CD14-positive monocyte (primary cell): ENCODE results near the gene RAB25. TPM values are rescaled to one million over a fixed set of nuclear protein-coding genes. Genes with fewer than 3 reads are reported as not detected.

Experiments
- DNase-seq, 3 donors: peaks; one replicate each; pipeline ENCODE4 v3.0.0-alpha.2; 2011 to 2022
- H2AFZ ChIP-seq: 2 replicates; pipeline ENCODE4 v1.6.0; 2012; ENCODE audit warnings: mild to moderate bottlenecking, low read depth, low read length, inconsistent platforms; ENCODE audit not compliant: insufficient read depth, poor library complexity, severe bottlenecking
- H3K27ac ChIP-seq, 2 donors: 1 replicate in 1 of 2; 2 replicates in 1 of 2; pipeline ENCODE4 v1.5.1; 2012 to 2013; ENCODE audit warnings: low read length in 2 of 2, control low read depth in 1 of 2, inconsistent platforms in 1 of 2, low read depth in 1 of 2, mild to moderate bottlenecking in 1 of 2
- H3K27me3 ChIP-seq, 2 donors: one replicate each; pipeline versions ENCODE4 v1.6.0 to v1.6.1; 2011 to 2013; ENCODE audit warnings: low read length in 2 of 2; ENCODE audit not compliant: control insufficient read depth in 2 of 2, insufficient read depth in 2 of 2
- H3K36me3 ChIP-seq, 2 donors: replicated peaks in 1 of 2; 1 replicate in 1 of 2; 2 replicates in 1 of 2; pipeline versions ENCODE4 v1.5.1 to v1.6.1; 2012 to 2013; ENCODE audit warnings: low read length in 2 of 2, control low read depth in 1 of 2, inconsistent platforms in 1 of 2, mild to moderate bottlenecking in 1 of 2; ENCODE audit not compliant: insufficient read depth in 2 of 2, control insufficient read depth in 1 of 2
- H3K4me1 ChIP-seq, 2 donors: 1 replicate in 1 of 2; 2 replicates in 1 of 2; pipeline versions ENCODE4 v1.5.1 to v1.6.1; 2012 to 2013; ENCODE audit warnings: low read length in 2 of 2, control low read depth in 1 of 2, inconsistent platforms in 1 of 2, mild to moderate bottlenecking in 1 of 2, moderate library complexity in 1 of 2; ENCODE audit not compliant: insufficient read depth in 2 of 2, control insufficient read depth in 1 of 2
- H3K4me2 ChIP-seq: replicated peaks from 2 replicates; pipeline ENCODE3; 2012; ENCODE audit warnings: low read length, moderate library complexity, mild to moderate bottlenecking; ENCODE audit not compliant: poor library complexity, severe bottlenecking; ENCODE audit errors: extremely low read depth
- H3K4me3 ChIP-seq, 3 experiments: fragments of 200-600 bp in 1 of 3; sonication (generic) in 1 of 3; replicated peaks in 1 of 3; 1 replicate in 2 of 3; 2 replicates in 1 of 3; pipeline ENCODE4 v1.5.1; 2011 to 2013; ENCODE audit warnings: low read length in 3 of 3, mild to moderate bottlenecking in 3 of 3, control low read depth in 2 of 3, low read depth in 2 of 3, inconsistent platforms in 1 of 3, moderate library complexity in 1 of 3
- H3K79me2 ChIP-seq: 2 replicates; pipeline ENCODE4 v1.6.0; 2012; ENCODE audit warnings: mild to moderate bottlenecking, control low read depth, inconsistent platforms, low read length, moderate library complexity; ENCODE audit not compliant: insufficient read depth
- H3K9ac ChIP-seq: 2 replicates; pipeline ENCODE4 v1.6.0; 2017; ENCODE audit warnings: low read length, mild to moderate bottlenecking; ENCODE audit not compliant: insufficient read depth, poor library complexity, severe bottlenecking
- H3K9me3 ChIP-seq, 2 donors: replicated peaks in 1 of 2; 1 replicate in 1 of 2; 2 replicates in 1 of 2; pipeline versions ENCODE4 v1.5.1 to v1.6.1; 2012 to 2013; ENCODE audit warnings: low read length in 2 of 2, control low read depth in 1 of 2; ENCODE audit not compliant: control insufficient read depth in 1 of 2, insufficient read depth in 1 of 2
- H4K20me1 ChIP-seq: 2 replicates; pipeline ENCODE4 v1.6.0; 2012; ENCODE audit warnings: mild to moderate bottlenecking, low read length, control low read depth, moderate library complexity; ENCODE audit not compliant: insufficient read depth
- H3K27ac Mint-ChIP-seq, 7 donors: one replicate each; pipeline ENCODE4 v1.8.0; 2020; ENCODE audit warnings: mild to moderate bottlenecking in 7 of 7, mixed read lengths in 7 of 7, moderate library complexity in 6 of 7, inconsistent platforms in 2 of 7
- H3K27me3 Mint-ChIP-seq, 3 donors: one replicate each; pipeline ENCODE4 v1.8.0; 2021 to 2022; ENCODE audit warnings: low read depth in 3 of 3, mild to moderate bottlenecking in 3 of 3, mixed read lengths in 3 of 3, moderate library complexity in 3 of 3, inconsistent platforms in 1 of 3
- H3K36me3 Mint-ChIP-seq, 2 donors: one replicate each; pipeline ENCODE4 v1.8.0; 2020; ENCODE audit warnings: mixed read lengths in 2 of 2, inconsistent platforms in 1 of 2, mild to moderate bottlenecking in 1 of 2
- H3K4me1 Mint-ChIP-seq: one replicate; pipeline ENCODE4 v1.8.0; 2020; ENCODE audit warnings: mild to moderate bottlenecking, mixed read lengths
- H3K4me3 Mint-ChIP-seq, 2 donors: one replicate each; pipeline ENCODE4 v1.8.0; 2020; ENCODE audit warnings: mild to moderate bottlenecking in 2 of 2, mixed read lengths in 2 of 2, moderate library complexity in 1 of 2
- H3K9me3 Mint-ChIP-seq, 7 donors: one replicate each; pipeline ENCODE4 v1.8.0; 2020 to 2022; ENCODE audit warnings: mixed read lengths in 7 of 7, mild to moderate bottlenecking in 6 of 7, moderate library complexity in 6 of 7, inconsistent platforms in 2 of 7
- CTCF ChIP-seq: fragments of 200-600 bp; IDR thresholded peaks from one replicate; pipeline ENCODE4 v1.8.0; 2022; ENCODE audit warnings: antibody characterized with exemption, mild to moderate bottlenecking
- WGBS: methylation state at CpG from one replicate; pipeline ENCODE4 v1.1.5; 2013; ENCODE audit warnings: missing lambda C conversion rate; ENCODE audit not compliant: insufficient coverage; 5-methylcytosine and 5-hydroxymethylcytosine counted together
- intact Hi-C, 2 donors: fragments of 100-400 bp; cut with micrococcal nuclease; formaldehyde crosslinking; loops; one replicate each; pipeline versions ENCODE4 v1.15.0 to v1.15.1; 2023
- polyA minus RNA-seq: library from RNA; depleted of rRNA, polyadenylated mRNA; stranded (reverse); fragments of >200 nt; gene quantifications from 2 replicates; pipeline ENCODE4 v1.2.3, GENCODE V29; 2012
- polyA plus RNA-seq, 3 donors: library from polyadenylated mRNA; depleted of rRNA in 1 of 3; unstranded in 2 of 3; stranded (reverse) in 1 of 3; fragments of 300-500 nt in 2 of 3; fragments of >200 nt in 1 of 3; fragmentation: Illumina TruSeq in 2 of 3; gene quantifications; 1 replicate in 2 of 3; 2 replicates in 1 of 3; pipeline ENCODE4 v1.2.3, GENCODE V29; 2012 to 2021
- total RNA-seq, 12 experiments: library from RNA in 1 of 12; stranded (reverse) in 1 of 12; fragments of 120-200 nt in 1 of 12; gene quantifications; one replicate each; pipeline ENCODE4 v1.2.4 and lab custom pipeline; 2013 to 2026; ENCODE audit warnings: mixed read lengths in 6 of 12, inconsistent platforms in 1 of 12

RAB25 gene
- not detected for total RNA-seq (2013)
- polyA plus RNA-seq: under 1 TPM in 1 of 3 donors, not detected in 2; 0.23 TPM
- not detected in 2 replicates for polyA minus RNA-seq
- 0 to 0.92 (median 0.08) reads per million in 11 experiments for total RNA-seq (lab: John Stamatoyannopoulos, UW)

- Histone ChIP-seq H3K9ac (no peak within 1 kb of the TSS), H3K9me3 (no peaks in the 10 kb centered on the region), H3K79me2 (peaks cover 7% of the 10 kb centered on the region), H3K27ac (no peak within 1 kb of the TSS), H3K4me2 (no peak within 1 kb of the TSS), H3K27me3 (no peaks in the 10 kb centered on the region), H3K4me3 (no peak within 1 kb of the TSS), H3K36me3 (peaks cover 14 to 15% of the 10 kb centered on the region in 2 donors), H2AFZ (no peak within 1 kb of the TSS), H4K20me1 (peaks cover 6% of the 10 kb centered on the region), H3K4me1 (peaks cover 5% of the 10 kb centered on the region in 2 donors)
- H3K4me3 Mint-ChIP-seq: no peak within 1 kb of the TSS
- H3K27me3 Mint-ChIP-seq: peaks cover 0 to 3% (median 3%) of the 10 kb centered on the region in 3 donors
- DNase-seq: no peak
- peaks cover 0 to 2% (median 0%) of the 10 kb centered on the region in 7 donors for H3K9me3 Mint-ChIP-seq
- H3K36me3 Mint-ChIP-seq: peaks cover 20 to 26% of the 10 kb centered on the region in 2 donors
- 93% methylated on average over 7 of the region's 11 CpGs for WGBS
- peaks cover 9% of the 10 kb centered on the region for H3K4me1 Mint-ChIP-seq
- intact Hi-C loops: loop anchor here in 1 of 2 donors (10.0 kb wide), 1 partner anchor 56 kb away; no protein-coding TSS in a partner anchor
- peak within 1 kb of the TSS in 1 of 7 donors; percentile 41 for H3K27ac Mint-ChIP-seq
- TF ChIP-seq CTCF: no peak
Measured at GRCh38 chr1:156060937-156061636, at the start of gene RAB25. TSS of gene RAB25 (plus strand) at chr1:156061160. CDS start at chr1:156061401, 241 bp downstream.

- Mint-ChIP-seq H3K36me3 (peaks cover 70 to 93% of the 10 kb centered on the region in 2 donors), H3K27me3 (no peaks in the 10 kb centered on the region), H3K4me1 (no peaks in the 10 kb centered on the region), H3K9me3 (no peaks in the 10 kb centered on the region), H3K27ac (peak overlapping the region in 1 of 7 donors; percentile 3), H3K4me3 (no peak overlapping the region)
- peaks cover 72 to 88% of the 10 kb centered on the region in 2 donors for H3K36me3 ChIP-seq
- peaks cover 69% of the 10 kb centered on the region for H4K20me1 ChIP-seq
- H3K4me1 ChIP-seq: no peaks in the 10 kb centered on the region
- no peaks in the 10 kb centered on the region for H3K27me3 ChIP-seq
- H3K27ac ChIP-seq: no peak overlapping the region
- H3K9ac ChIP-seq: no peak overlapping the region
- no peak overlapping the region for H3K4me3 ChIP-seq
- peaks cover 25% of the 10 kb centered on the region for H3K79me2 ChIP-seq
- no peaks in the 10 kb centered on the region for H3K9me3 ChIP-seq
- H2AFZ ChIP-seq: no peak overlapping the region
- no peak for TF ChIP-seq CTCF
- H3K4me2 ChIP-seq: no peak overlapping the region
- intact Hi-C loops: loop anchor here in 1 of 2 donors (5.0 kb wide), 1 partner anchor 40 kb away; the partner anchor contains the start of genes LAMTOR2 and UBQLN4
- DNase-seq: no peak
- WGBS: no CpG with 5 or more reads among the region's 4 CpGs
Measured at GRCh38 chr1:156012051-156012817, 48.7 kb upstream of the RAB25 start.
